ENCODE measurements around the gene GMPR. TPM values are rescaled to one million over a fixed set of nuclear protein-coding genes. Genes with fewer than 3 reads are reported as not detected.

The GMPR gene
- total and polyA plus RNA-seq, 10 of the 15 experiments (the other 5 are each of a cell fraction or from before 2014, with no cell fraction given) = 0.15 to 1.8 (median 0.49) TPM; not detected in 1

GRCh38 chr6:16336056-16336818, 97.8 kb downstream of the GMPR start:
- FAIRE-seq = no peak
- ChIA-PET RAD21 (ENCODE audit: unreplicated experiment) (interaction anchor here (1.2 to 1.6 kb wide), 3 partner anchors 175 to 629 kb away, joined by 3 to 4 read pairs (median 4); no protein-coding TSS in a partner anchor), CTCF (interaction anchor here (1.1 to 2.1 kb wide), 7 partner anchors 17 to 627 kb away, joined by 3 to 9 read pairs (median 5); no protein-coding TSS in a partner anchor)

More at GRCh38 chr6:16336056-16336818, 97.8 kb downstream of the GMPR start:
- Histone ChIP-seq H3K9ac (ENCODE audit: control insufficient read depth, insufficient read depth, low read length) (no peak overlapping the region), H2AFZ (ENCODE audit: control insufficient read depth, low read depth, low read length) (no peak overlapping the region), H3K4me1 (ENCODE audit: control insufficient read depth, insufficient read depth, low read length) (peaks cover 12% of the 10 kb centered on the region), H3K9me3 (replicated peaks; ENCODE audit: control insufficient read depth, insufficient read depth, low read length) (no peaks in the 10 kb centered on the region), H3K4me2 (ENCODE audit: control insufficient read depth, insufficient read depth) (no peak overlapping the region), H3K4me3 (no peak overlapping the region), H3K27me3 (replicated peaks in 1 of 2; ENCODE audit: control insufficient read depth in 2 of 2, insufficient read depth in 2 of 2, low read length in 1 of 2) (no peaks in the 10 kb centered on the region), H3K79me2 (ENCODE audit: control insufficient read depth, insufficient read depth, low read length) (no peaks in the 10 kb centered on the region; the same call in 1 of the 2 replicates), H3K36me3 (ENCODE audit: control insufficient read depth in 2 of 2, insufficient read depth in 2 of 2, low read length in 1 of 2) (peaks cover 4 to 17% of the 10 kb centered on the region in 2 experiments), H4K20me1 (ENCODE audit: control insufficient read depth, insufficient read depth) (no peaks in the 10 kb centered on the region), H3K27ac (ENCODE audit: control insufficient read depth, insufficient read depth) (no peak overlapping the region)
- intact Hi-C loops (cut with micrococcal nuclease; ENCODE audit: unreplicated experiment) (no loop called here), in situ Hi-C loops (cut with MboI) (loop anchor here (5.0 to 10.0 kb wide), 2 partner anchors 179 to 431 kb away; no protein-coding TSS in a partner anchor)
- TF ChIP-seq BMI1 (IDR thresholded peaks at IDR 0.05; ENCODE audit: borderline replicate concordance) (no peak), CTCF (IDR thresholded peaks at IDR 0.05 in 2 of 3, conservative IDR thresholded peaks at IDR 0.05 in 1 of 3; ENCODE audit: control insufficient read depth in 2 of 3, extremely low read depth in 1 of 3, insufficient read depth in 1 of 3, low read depth in 3 of 3, low read length in 3 of 3) (0 out of 6 replicates have a peak, but pooled peaks of 1 of the 3 experiments have one; percentile 2), POLR2A (IDR thresholded peaks at IDR 0.05; ENCODE audit: low read depth, low read length) (no peak)
- no peak for DNase-seq (ENCODE audit: low read depth, low spot score)
- WGBS (ENCODE audit: insufficient coverage, insufficient replicate concordance, low lambda C conversion rate, missing lambda C conversion rate) = 35% methylated on average over 6 of the region's 6 CpGs
- ATAC-seq = no peak
- POLR2A ChIA-PET = interaction anchor here (0.5 kb wide), 1 partner anchor 263 kb away, joined by 3 read pairs; no protein-coding TSS in a partner anchor
- SMC1A ChIA-PET (ENCODE audit: uncharacterized antibody, unreplicated experiment) = interaction anchor here (1.1 to 1.5 kb wide), 3 partner anchors 13 to 34 kb away, joined by 3 to 6 read pairs (median 4); no protein-coding TSS in a partner anchor
- BruUV-seq (replicated peaks) = no TSS peak
